Measurements from ENCODE around the gene IL17RD.

- no peak for TF ChIP-seq CEBPB (IDR thresholded peaks at IDR 0.05; ENCODE audit: low read depth, low read length)
- TF ChIP-seq CTCF (conservative IDR thresholded peaks at IDR 0.05; ENCODE audit: low read depth, low read length) = no peak
- TF ChIP-seq RFX5 (IDR thresholded peaks at IDR 0.05; ENCODE audit: low read depth, low read length) = no peak
- no peak for TF ChIP-seq SMC3 (IDR thresholded peaks at IDR 0.05; ENCODE audit: low read depth, low read length)
- no peak for TF ChIP-seq NFE2L2 (IDR thresholded peaks at IDR 0.05; ENCODE audit: low read depth, low read length)
- TF ChIP-seq POLR2A (IDR thresholded peaks at IDR 0.05; ENCODE audit: low read depth, low read length) = no peak
- no peak for TF ChIP-seq RAD21 (IDR thresholded peaks at IDR 0.05; ENCODE audit: low read length)
- no peak for TF ChIP-seq MAFK (IDR thresholded peaks at IDR 0.05; ENCODE audit: low read depth, low read length)
- no peak for TF ChIP-seq BHLHE40 (IDR thresholded peaks at IDR 0.05; ENCODE audit: low read depth, low read length)
- no peak for TF ChIP-seq MXI1 (IDR thresholded peaks at IDR 0.05; ENCODE audit: borderline replicate concordance, low read depth, low read length)
- no peak for TF ChIP-seq CHD1 (IDR thresholded peaks at IDR 0.05; ENCODE audit: low read depth, low read length)
- no peak for TF ChIP-seq USF2 (IDR thresholded peaks at IDR 0.05; ENCODE audit: low read depth, low read length)
- no peak for TF ChIP-seq FOS (IDR thresholded peaks at IDR 0.05; ENCODE audit: low read depth, low read length)
Observed at GRCh38 chr3:57154470-57155309, 10.5 kb downstream of the IL17RD start.
